Right ventricle myocardium superior (tissue), 1 donor: ENCODE measurements around the gene TEX101. TPM values are rescaled to one million over a fixed set of nuclear protein-coding genes. Genes with fewer than 3 reads are reported as not detected.
"Not testable (repeated sequence)": the region's sequence is repeated elsewhere in the genome, so short reads cannot be mapped to it uniquely, and the experiment has no call there.

Source experiments
- ATAC-seq: fragments of 200-7000 bp; cut with Tn5 transposase; one replicate; pipeline ENCODE4 v1.9.1; 2020; ENCODE audit warnings: mild to moderate bottlenecking; ENCODE audit not compliant: poor library complexity
- DNase-seq: peaks from one replicate; pipeline ENCODE4 v3.0.0-alpha.2; 2020
- intact Hi-C: fragments of 100-400 bp; cut with DNase I; formaldehyde crosslinking; loops from one replicate; pipeline ENCODE4 v1.11.2; 2022
- long read RNA-seq: library from polyadenylated mRNA; unstranded; transcript quantifications from one replicate; pipeline ENCODE4 v2.0.0, GENCODE V29; 2021
- total RNA-seq: library from RNA; stranded (reverse); fragmentation: NEBNext Ultra II Directional; extraction: Animal tissue kit (Norgen Biotek cat#: 25700); gene quantifications from one replicate; pipeline ENCODE4 v1.2.1, GENCODE V29; 2021
- donor health status: DM: no; HTN: yes; CAD: no; lungs with severe emphysema.

The TEX101 gene, protein sequence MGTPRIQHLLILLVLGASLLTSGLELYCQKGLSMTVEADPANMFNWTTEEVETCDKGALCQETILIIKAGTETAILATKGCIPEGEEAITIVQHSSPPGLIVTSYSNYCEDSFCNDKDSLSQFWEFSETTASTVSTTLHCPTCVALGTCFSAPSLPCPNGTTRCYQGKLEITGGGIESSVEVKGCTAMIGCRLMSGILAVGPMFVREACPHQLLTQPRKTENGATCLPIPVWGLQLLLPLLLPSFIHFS
- not detected for total RNA-seq
- long read RNA-seq = 0 reads

DNA sequence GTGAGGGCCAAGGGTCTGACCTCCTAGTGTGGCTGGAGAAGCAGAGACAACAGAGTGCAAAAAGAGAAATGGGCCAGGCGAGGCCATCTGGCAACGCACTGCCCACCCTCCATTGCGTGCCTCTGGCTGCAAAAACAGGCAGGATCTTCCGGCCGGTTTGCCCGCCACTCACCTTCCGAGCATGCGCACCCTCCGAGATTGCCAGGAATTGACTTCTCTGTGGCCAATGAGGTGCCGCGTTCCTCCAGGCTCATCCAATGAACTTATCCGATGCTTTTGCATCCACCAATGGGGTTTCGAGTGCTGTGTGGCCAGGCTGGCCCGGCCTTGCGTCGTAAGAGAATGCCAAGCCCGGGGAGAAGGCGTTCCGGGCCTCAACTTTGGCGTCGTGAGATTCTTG, at the start of gene TEX101:
TSS of gene TEX101 (plus strand) at position 337 of the 400 bp plus-strand sequence. CDS start 1,030 bp downstream, outside the sequence.
- intact Hi-C loops = no loop called here
- DNase-seq (no peak), ATAC-seq (no peak)

DNA sequence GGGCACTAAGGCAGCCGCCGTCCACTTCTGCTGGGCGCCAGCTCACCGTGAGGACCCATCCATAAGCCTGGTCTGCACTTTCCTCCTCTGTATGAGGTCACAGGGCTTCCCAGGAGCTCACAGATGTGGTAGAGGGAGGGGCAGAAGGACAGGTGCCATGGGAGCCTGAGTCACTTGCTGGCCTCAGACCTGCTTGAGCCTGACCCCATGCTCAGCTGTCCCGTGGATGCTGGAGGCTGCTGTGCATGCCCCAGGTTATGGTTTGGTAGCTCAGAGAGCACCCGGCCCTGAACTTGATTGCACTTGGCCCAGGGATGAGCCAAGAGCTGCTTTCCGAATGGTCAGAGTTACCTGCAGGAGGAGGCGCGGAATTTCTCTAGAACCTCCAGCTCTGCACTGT, 49.0 kb upstream of the TEX101 start:
- DNase-seq, intact Hi-C loops, ATAC-seq: not testable (repeated sequence)

DNA sequence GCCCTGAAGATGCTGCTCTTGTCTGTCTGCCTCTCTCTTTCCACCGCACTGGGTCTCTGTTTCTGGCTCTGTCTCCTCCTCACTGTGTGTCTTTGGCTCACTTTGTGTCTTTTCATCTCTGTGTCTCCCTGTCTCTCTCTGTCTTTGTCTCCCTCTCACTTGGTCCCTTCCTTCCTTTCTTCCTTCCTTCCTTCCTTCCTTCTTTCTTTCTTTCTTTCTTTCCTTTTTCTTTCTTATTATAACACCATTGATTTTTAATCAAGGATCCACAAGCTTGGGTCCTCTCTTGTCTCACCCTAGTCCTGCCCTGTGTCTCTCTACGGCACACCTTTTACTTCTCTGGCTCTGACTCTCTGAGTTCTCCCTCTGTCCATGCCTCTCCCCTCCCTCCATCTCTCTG, 46.9 kb upstream of the TEX101 start:
- no peak for DNase-seq

DNA sequence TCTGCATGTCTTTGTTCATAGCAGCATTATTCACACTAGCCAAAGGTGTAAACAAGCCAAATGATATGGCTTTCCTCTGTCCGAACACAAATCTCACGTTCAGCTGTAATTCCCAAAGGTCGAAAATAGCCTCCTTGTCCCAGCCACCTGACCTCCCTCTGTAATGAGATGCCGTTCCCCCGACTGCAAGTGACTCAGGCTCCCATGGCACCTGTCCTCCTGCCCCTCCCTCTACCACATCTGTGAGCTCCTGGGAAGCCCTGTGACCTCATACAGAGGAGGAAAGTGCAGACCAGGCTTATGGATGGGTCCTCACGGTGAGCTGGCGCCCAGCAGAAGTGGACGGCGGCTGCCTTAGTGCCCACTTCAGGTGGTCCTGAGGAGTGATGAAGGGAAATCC, 45.8 kb upstream of the TEX101 start:
- intact Hi-C loops, DNase-seq, ATAC-seq: not testable (repeated sequence)

More for the DNA sequence above, 46.9 kb upstream of the TEX101 start:
- intact Hi-C loops = no loop called here
- ATAC-seq = no peak

DNA sequence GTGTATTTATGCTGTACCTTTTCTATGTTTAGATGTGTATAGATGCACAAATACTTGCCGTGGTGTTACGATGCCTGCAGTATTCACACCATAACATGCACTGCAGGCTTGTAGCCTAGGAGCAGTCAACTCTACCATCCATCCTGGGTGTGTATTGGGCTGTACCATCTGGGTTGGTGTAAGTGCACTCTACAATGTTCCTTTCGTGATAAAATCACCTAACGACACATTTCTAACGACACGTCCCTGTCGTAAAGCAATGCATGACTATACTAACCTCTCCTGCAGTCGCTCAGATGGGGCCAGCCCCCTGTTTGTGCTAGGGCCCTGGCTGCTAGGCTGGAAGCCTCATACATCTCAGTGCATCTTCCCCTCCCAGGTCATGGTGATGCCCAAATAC, 42.8 kb upstream of the TEX101 start:
- intact Hi-C loops = no loop called here
- ATAC-seq (no peak), DNase-seq (no peak)

DNA sequence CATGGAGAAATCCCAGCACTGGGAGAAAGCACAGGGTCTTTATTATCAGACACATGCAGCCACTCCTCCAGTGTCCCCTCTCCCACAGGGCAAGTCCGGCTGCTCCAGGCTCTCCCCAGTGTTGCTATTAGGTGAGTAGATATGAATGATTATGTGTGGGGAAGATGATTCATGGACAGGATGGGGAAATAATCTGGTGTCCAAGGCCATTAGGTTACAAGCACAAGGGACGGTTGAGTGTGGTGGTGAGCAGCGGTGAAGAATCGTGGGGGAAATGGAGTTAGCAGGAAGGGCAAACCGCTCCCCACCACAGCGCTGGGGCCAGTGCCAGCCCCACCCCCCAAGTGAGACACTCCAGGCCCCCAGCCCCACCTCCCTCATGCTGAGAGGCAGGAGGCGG, 42.2 kb upstream of the TEX101 start:
- DNase-seq (no peak), ATAC-seq (no peak)
- intact Hi-C loops = no loop called here

DNA sequence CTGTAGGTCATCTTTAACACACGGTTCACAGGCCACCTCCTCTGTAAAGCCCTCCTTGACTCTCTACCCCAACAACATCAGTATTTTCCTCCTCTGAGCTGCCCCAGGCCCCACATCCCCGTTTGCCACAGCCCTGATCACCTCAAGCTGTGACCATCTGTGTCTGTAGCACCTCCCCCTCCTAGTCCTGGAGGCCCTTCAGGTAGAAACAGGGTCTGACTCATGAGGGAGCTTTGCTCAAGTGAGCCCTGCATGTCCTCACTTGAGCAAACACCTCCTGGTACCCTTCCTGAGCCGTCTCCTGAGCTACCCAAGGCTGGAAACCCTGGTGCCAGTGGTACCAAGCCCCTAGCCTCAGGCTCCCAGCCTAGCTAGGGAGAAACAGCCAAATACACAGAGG, 37.1 kb upstream of the TEX101 start:
- DNase-seq, intact Hi-C loops, ATAC-seq: not testable (repeated sequence)

DNA sequence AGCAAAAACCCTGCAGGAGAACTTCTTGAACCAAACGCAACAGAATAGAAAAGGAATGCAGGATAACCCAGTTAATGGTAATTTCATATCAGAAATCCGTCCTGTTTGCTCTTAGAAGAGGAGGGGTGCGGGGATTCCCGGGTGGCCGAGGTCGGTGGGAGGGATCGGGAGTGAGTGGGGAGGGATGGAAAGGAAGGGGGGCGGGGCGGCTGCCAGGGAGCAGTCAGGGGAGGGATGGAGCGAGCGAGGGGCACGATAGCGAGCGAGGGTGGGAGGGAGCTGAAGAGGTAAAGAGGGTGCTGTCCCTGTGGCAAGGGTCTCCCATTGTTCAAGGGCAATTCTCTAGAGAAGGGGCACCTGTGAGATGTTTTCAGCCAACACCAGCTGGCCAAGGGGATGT, 34.7 kb upstream of the TEX101 start:
- ATAC-seq = no peak
- no peak for DNase-seq
- intact Hi-C loops = no loop called here

DNA sequence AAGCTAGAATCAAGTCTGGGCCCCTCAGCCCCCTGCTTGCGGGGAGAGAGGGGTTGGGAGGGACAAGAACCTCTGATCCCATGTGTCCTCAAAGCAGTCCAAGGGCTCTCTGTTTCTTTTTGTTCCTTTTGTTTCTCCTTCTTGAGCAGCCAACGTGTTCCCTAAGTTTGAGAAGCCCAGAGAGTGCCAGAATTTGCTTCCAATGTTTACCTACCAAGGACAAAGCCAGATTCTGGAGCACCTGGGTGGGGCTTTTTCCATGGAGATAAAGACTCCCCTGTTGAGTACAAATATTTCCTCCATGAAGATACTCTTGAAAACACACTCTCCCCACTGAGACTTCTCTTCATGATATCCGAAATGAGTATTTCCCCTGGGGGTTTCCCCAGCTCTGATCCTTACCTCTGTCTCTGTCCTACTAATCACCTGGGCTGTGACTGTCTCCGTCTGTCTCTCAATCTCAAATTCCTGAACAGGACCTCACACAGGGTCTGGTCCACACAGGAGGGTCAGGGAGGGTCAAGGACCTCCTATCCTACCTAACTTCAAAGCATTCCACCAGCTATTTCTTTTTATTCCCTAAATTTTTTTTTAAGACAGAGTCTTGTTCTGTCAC, 33.8 kb upstream of the TEX101 start:
- intact Hi-C loops = no loop called here
- ATAC-seq = no peak
- DNase-seq = no peak

DNA sequence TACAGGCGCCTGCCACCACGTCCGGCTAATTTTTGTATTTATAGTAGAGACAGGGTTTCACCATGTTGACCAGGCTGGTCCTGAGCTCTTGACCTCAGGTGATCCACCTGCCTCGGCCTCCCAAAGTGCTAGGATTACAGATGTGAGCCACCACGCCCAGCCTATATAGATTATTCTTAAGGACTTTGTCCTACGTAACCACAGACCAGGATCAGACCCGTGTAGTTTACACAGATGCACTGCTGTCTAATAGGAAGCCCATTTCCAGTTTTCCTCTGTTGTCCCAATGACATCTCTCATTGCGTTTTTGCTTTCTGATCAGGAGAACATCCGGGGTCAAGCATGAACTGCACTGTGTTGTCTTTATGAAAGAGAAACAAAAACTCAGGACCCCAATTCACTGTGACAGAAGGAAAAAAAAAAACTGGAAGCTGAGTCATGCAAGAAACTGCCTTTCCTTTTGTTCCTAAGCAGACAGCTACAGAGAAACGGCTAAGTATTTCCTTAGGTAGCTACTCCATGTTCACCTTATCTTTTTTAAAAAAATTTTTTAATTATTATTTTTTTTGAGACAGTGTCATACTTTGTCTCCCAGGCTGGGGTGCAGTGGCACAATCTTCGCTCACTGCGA, 32.0 kb upstream of the TEX101 start:
- DNase-seq, intact Hi-C loops, ATAC-seq: not testable (repeated sequence)

DNA sequence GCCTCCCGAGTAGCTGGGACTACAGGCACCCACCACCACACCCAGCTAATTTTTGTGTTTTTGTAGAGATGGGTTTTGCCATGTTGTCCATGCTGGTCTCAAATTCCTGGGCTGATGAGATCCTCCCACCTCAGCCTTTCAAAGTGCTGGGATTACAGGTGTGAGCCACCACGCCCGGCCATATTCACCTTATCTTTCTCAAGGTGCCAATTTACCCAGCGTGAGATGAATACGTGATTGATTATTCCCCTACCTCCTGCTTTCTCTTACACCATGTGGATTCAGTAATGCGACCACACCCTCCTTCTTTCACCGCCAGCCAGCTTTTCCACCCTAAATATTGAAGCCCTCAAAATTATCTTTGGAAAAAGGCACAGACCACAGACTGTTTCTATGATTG, 31.4 kb upstream of the TEX101 start:
- ATAC-seq, DNase-seq, intact Hi-C loops: not testable (repeated sequence)

DNA sequence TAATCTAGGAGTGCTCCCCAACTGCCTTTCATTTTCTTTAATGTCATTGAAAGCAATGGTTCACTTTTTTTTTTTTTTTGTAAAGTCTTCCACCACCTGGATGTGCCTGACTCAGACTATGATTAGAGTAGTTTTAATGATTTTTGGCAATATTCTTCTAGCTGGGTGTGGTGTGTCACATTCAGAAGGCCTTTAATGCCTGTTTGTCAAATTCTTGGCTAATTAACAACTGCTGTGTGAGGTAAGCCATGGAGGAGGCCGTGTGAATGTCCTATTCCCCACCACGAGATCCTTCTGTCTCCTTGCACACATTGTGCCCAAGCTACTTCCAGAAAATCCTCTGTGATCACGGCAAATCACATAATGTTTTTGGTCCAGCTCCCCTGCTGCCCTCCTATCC, 30.9 kb upstream of the TEX101 start:
- intact Hi-C loops, DNase-seq, ATAC-seq: not testable (repeated sequence)

DNA sequence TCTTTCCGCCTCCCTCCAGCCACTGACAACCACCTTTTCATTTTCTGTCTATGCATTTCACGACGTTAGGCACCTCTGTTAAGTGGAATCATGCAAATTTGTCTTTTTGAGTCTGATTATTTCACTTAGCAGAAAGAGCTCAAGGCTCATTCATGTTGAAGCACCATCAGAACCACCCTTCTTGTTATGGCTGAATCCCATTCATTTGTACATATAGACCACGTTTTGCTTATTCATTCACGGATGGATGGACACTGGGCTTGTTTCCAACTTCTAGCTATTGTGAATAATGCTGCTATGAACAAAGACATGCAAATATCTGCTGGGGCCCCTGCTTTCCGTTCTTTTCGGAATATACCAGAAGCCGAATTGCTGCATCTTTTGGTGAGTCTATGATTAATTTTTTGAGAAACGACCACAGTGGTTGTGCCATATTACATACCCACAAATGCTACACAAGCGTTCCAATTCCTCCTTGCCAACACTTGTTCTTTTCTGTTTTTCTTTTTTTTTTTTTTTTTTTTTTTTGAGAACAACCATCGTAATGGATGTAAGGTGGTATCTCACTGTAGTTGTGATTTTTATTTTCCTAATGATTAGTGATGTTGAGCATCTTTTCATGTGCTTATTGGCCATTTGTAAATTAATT, 23.7 kb upstream of the TEX101 start:
- ATAC-seq, intact Hi-C loops: not testable (repeated sequence)

DNA sequence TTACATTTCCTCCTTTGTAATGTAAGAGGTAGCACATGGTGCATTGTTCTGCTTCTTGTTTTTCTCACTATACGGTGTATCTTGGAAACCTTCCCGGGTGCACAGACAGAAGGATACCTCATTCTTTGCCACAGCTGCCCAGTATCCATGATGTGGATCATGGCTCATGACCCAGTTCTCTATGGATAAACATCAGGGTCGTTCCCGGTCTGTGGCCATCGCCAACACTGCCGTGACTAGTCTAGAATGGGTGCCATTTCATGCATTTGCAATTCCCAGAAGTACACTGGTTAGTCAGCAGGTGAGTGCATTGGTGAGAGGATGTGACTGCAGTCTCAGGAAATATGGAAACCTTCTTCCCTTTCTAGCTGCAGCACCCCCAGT, 23.1 kb upstream of the TEX101 start:
- intact Hi-C loops, ATAC-seq, DNase-seq: not testable (repeated sequence)

More for the DNA sequence above, 23.7 kb upstream of the TEX101 start:
- not testable (repeated sequence) for DNase-seq

DNA sequence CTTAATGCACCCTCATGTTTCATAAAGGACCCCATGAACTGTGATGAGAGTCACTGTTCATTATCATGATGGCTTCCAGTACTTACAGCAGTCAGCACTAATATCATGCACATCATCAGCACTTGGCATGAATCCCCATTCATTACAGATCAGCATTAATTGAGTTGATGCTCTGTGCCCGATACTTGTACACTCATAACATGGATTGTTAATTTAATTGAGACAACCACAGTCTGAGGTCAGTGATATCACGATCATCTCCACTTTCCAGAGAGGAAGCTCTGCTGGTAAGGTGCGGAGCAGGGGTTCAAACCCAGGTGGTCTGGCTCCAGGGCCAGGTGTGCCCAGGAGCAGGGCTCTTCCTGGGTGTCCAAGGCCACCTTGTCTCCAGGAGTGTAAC, 21.2 kb upstream of the TEX101 start:
- ATAC-seq, DNase-seq, intact Hi-C loops: not testable (repeated sequence)

DNA sequence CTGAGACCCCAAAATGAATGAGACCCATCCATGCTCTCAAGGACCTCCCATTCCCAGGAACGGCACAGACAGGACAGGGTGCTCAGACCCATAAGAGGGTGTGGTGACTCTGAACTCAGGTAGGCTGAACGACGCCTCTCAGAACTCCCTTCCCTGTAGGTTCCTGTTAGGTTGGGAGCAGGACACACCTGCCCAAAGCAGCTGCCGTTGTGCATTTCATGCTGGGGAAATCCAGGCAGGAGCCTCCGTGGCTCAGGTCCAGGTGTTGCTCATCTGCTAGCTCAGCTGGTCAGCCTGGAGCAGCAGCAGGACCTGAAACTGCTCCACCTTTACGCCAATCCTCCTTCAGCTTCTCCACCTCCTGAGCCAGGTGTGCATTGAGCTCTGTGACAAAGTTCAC, 19.1 kb upstream of the TEX101 start:
- no peak for ATAC-seq
- no peak for DNase-seq
- intact Hi-C loops = no loop called here

DNA sequence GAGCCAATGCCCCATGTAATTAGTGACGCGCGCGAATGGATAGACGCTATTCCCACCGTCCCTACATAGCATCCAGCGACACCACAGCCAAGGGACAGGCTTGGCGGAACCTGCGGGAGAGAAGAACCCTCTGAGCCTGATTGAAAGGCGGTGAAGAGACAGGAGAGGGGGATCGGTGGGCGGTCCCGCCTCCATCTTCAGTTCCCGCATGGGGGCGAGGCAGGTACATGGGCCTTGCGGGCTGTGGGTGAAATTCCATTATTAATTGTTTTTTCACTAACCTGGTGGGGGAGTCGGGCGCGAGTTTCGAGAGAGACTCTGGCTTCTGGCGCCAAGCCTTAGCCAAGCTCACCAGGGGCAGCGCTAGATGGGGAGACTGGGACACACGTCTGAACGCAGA, 8.4 kb upstream of the TEX101 start:
- DNase-seq = no peak
- intact Hi-C loops = no loop called here
- ATAC-seq = no peak

DNA sequence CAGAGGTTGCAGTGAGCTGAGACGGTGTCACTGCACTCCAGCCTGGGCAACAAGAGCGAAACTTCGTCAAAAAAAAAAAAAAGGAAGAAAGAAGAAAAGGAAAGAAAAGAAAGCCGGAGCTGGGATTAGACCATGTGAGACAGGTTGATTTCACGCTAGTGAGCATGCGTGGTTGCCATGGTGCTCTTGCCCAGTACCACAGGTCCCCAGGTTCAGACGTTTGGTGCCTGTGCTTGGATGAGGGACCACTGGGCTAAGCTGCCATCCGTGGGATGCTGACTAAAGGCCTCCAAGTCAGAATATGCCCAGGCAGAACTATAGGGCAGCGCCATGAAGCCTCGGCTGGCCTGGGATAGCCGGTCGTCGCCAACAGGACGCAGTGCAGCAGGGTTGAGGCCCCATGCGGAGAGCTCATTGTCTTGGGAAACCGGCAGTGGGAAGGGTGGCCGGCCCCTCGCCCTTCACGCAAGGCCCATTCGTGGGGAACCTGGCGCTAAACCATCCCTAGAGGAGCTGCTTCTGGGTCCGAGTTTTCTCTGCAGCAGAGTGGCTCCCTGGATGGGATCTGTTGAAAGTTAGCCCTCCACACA, 7.2 kb upstream of the TEX101 start:
- DNase-seq = no peak
- intact Hi-C loops = no loop called here
- no peak for ATAC-seq

DNA sequence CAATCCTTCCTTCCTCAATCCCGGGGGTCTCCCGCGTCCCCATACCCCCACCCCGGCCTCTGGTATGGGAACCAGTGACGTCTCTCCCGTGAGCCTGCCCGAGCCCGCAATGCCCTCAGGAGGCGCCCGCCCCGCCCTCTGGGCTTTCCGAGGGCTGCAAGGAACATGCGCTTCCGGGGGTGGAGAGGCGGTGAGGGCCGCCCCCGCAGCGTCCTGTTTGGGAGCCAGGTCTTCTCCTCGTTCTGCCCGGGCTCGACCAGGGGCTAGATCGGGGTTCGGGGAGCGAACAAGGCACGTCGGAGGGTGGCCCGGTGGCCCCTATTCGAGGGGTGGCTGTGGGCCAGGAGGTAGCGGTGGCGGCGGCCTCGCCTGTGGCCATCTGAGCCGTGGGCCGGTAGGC, 6.6 kb upstream of the TEX101 start:
- DNase-seq = no peak
- intact Hi-C loops = no loop called here
- ATAC-seq = no peak
